ENCODE measurements around the gene SNED1.

The SNED1 gene

GRCh38 chr2:241007111-241007510, 8.7 kb downstream of the SNED1 start:
- no peak for DNase-seq

GRCh38 chr2:241007880-241008710, 9.7 kb downstream of the SNED1 start:
- no peak for DNase-seq

GRCh38 chr2:241008711-241009121, 10.3 kb downstream of the SNED1 start:
- DNase-seq: no peak

GRCh38 chr2:241009191-241009590, 10.8 kb downstream of the SNED1 start:
- no peak for DNase-seq

GRCh38 chr2:241009601-241010530, 11.4 kb downstream of the SNED1 start:
- peak; percentile 23 for DNase-seq

GRCh38 chr2:241010531-241011295, 12.3 kb downstream of the SNED1 start:
- no peak for DNase-seq

- no peak for DNase-seq
Observed at GRCh38 chr2:241011296-241011600, 12.8 kb downstream of the SNED1 start.

GRCh38 chr2:241011751-241012510, 13.5 kb downstream of the SNED1 start:
- DNase-seq: no peak

GRCh38 chr2:241014224-241014623, 15.8 kb downstream of the SNED1 start:
- no peak for DNase-seq

- no peak for DNase-seq
Observed at GRCh38 chr2:241014764-241015163, 16.3 kb downstream of the SNED1 start.

GRCh38 chr2:241015439-241015838, 17.0 kb downstream of the SNED1 start:
- no peak for DNase-seq

- no peak for DNase-seq
Observed at GRCh38 chr2:241017228-241017940, 19.0 kb downstream of the SNED1 start.

- DNase-seq: no peak
Observed at GRCh38 chr2:241018051-241018891, 19.9 kb downstream of the SNED1 start.

GRCh38 chr2:241019441-241020139, 21.2 kb downstream of the SNED1 start:
- DNase-seq: no peak

GRCh38 chr2:241020201-241020600, 21.8 kb downstream of the SNED1 start:
- no peak for DNase-seq

GRCh38 chr2:241020629-241021190, 22.3 kb downstream of the SNED1 start:
- no peak for DNase-seq

GRCh38 chr2:241025639-241026038, 27.2 kb downstream of the SNED1 start:
- DNase-seq: no peak

- no peak for DNase-seq
Observed at GRCh38 chr2:241029599-241030332, 31.3 kb downstream of the SNED1 start.

- no peak for DNase-seq
Observed at GRCh38 chr2:241030333-241030680, 31.9 kb downstream of the SNED1 start.
